Measurements from ENCODE around the gene RANBP10. TPM values are rescaled to one million over a fixed set of nuclear protein-coding genes. Genes with fewer than 3 reads are reported as not detected.

Gene RANBP10
- total RNA-seq, 1 experiment from 2014 or later = 15.6 TPM

DNA sequence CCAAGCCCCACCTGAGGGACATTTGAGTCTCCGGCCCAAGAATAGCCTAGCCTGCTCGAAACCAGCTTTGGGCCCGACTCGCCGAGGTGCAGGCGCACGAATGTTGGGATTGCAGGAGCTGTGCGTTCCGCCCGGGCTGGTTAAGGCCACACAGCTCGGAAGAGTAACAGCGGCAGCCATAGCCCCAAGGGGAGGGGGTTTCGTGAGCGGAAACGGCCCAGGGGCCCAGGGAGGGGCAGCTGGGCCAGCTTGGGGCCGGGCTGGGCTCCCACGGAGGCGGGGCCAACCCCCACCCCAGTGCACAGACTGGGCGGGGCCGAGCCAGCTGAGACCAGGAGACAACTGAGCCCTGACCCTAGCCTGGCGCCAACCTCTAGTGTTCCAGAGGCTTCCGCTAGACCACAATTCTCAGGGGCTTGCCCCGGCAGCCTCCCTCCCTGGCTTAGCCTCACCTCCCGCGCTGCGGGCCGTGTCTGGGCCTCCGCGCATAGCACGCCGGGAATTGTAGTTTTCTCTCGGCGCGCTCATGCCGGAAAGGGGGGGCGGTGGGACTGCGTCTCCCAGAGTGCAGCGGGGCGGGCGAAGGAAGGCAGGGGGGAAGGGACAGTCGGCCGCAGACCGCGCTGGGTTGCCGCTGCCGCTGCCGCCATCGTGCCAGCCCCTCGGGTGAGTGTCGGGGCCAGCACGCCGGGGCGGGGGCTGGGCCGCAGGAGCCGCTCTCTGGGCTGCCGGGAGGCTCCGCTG lies 40.1 kb upstream of the RANBP10 start, which contains the start of gene NUTF2:
TSS of gene NUTF2 (plus strand) at position 614 of the 744 bp plus-strand sequence. CDS start 18,198 bp downstream, outside the sequence.
- Histone ChIP-seq H3K79me2 (ENCODE audit: insufficient read depth, low read length) (peaks cover 20% of the 10 kb centered on the region; the same call in 1 of the 2 replicates), H3K23ac (ENCODE audit: insufficient read length, low read depth, low read length) (no peak within 1 kb of the TSS), H3T11ph (ENCODE audit: low read length) (no peak within 1 kb of the TSS), H3K56ac (ENCODE audit: insufficient read length, low read depth, low read length) (no peak within 1 kb of the TSS), H3K79me1 (ENCODE audit: insufficient read depth, low read depth, low read length, poor library complexity, severe bottlenecking) (no peaks in the 10 kb centered on the region), H4K20me1 (ENCODE audit: control insufficient read depth, insufficient read depth, insufficient read length) (no peaks in the 10 kb centered on the region), H2BK20ac (ENCODE audit: low read depth, low read length, poor library complexity, severe bottlenecking) (no peak within 1 kb of the TSS), H2AFZ (ENCODE audit: low read length) (no peak within 1 kb of the TSS), H3K23me2 (ENCODE audit: insufficient read length, low read depth, low read length, poor library complexity, severe bottlenecking) (peaks cover 14% of the 10 kb centered on the region), H4K8ac (replicated peaks; ENCODE audit: insufficient read length, low read depth, low read length) (no peak within 1 kb of the TSS), H3K4ac (ENCODE audit: low read depth, low read length) (no peak within 1 kb of the TSS), H3K27ac (ENCODE audit: insufficient read length, low read depth, low read length) (peak within 1 kb of the TSS; percentile 61), H3K14ac (ENCODE audit: insufficient read depth, low read length) (peak within 1 kb of the TSS; percentile 81), H4K91ac (ENCODE audit: insufficient read length, low read depth, low read length) (no peak within 1 kb of the TSS), H3K4me2 (ENCODE audit: insufficient read depth, insufficient read length, low read length) (peak within 1 kb of the TSS; percentile 82), H3K9ac (ENCODE audit: extremely low read depth, insufficient read length, low read length) (peak within 1 kb of the TSS; percentile 80), H2BK15ac (ENCODE audit: low read depth, low read length) (no peak within 1 kb of the TSS), H3K9me3 (ENCODE audit: control insufficient read depth, low read depth, low read length) (no peaks in the 10 kb centered on the region), H3K18ac (ENCODE audit: insufficient read length, low read depth, low read length) (peak within 1 kb of the TSS; percentile 55), H2BK5ac (ENCODE audit: insufficient read length, low read length) (no peak within 1 kb of the TSS), H2AK5ac (ENCODE audit: insufficient read length, low read length) (no peak within 1 kb of the TSS), H2BK12ac (ENCODE audit: insufficient read length, low read depth, low read length) (no peak within 1 kb of the TSS), H3K27me3 (ENCODE audit: insufficient read depth, low read length) (no peaks in the 10 kb centered on the region), H2BK120ac (ENCODE audit: low read depth, low read length, poor library complexity, severe bottlenecking) (no peak within 1 kb of the TSS), H4K5ac (ENCODE audit: insufficient read length, low read depth, low read length) (no peak within 1 kb of the TSS), H3K4me1 (ENCODE audit: insufficient read depth, low read length) (peaks cover 10% of the 10 kb centered on the region; the same call in 1 of the 2 replicates)
- Mint-ChIP-seq H3K9me3 (peaks cover 0 to 2% of the 10 kb centered on the region in 2 experiments; a peak in 1 of 5 replicates), H3K4me3 (peak within 1 kb of the TSS; percentile 94 to 98), H3K4me1 (peaks cover 41 to 46% of the 10 kb centered on the region in 2 experiments), H3K27ac (peak within 1 kb of the TSS; percentile 95 to 98 (median 96)), H3K36me3 (ENCODE audit: insufficient read depth in 1 of 3, low read depth in 3 of 3) (peaks cover 11 to 25% (median 16%) of the 10 kb centered on the region in 3 experiments), H3K27me3 (ENCODE audit: low read depth) (no peaks in the 10 kb centered on the region)
- DNase-seq = peak; percentile 99
- no CpG with 5 or more reads among the region's 57 CpGs for WGBS (ENCODE audit: extremely low coverage, insufficient read length, low lambda C conversion rate)
- TF ChIP-seq, protein P1, sequence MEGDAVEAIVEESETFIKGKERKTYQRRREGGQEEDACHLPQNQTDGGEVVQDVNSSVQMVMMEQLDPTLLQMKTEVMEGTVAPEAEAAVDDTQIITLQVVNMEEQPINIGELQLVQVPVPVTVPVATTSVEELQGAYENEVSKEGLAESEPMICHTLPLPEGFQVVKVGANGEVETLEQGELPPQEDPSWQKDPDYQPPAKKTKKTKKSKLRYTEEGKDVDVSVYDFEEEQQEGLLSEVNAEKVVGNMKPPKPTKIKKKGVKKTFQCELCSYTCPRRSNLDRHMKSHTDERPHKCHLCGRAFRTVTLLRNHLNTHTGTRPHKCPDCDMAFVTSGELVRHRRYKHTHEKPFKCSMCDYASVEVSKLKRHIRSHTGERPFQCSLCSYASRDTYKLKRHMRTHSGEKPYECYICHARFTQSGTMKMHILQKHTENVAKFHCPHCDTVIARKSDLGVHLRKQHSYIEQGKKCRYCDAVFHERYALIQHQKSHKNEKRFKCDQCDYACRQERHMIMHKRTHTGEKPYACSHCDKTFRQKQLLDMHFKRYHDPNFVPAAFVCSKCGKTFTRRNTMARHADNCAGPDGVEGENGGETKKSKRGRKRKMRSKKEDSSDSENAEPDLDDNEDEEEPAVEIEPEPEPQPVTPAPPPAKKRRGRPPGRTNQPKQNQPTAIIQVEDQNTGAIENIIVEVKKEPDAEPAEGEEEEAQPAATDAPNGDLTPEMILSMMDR (conservative IDR thresholded peaks at IDR 0.05) = no peak
